Esophagus squamous epithelium (tissue), 5 donors: ENCODE results near the gene DDX46. TPM values are rescaled to one million over a fixed set of nuclear protein-coding genes. Genes with fewer than 3 reads are reported as not detected.

Source experiments
- DNase-seq: peaks from one replicate; lab custom pipeline; 2025; lab: John Stamatoyannopoulos, UW
- H3K27ac ChIP-seq, 4 donors: fragments of 200-600 bp; sonication (generic); one replicate each; pipeline ENCODE4 v1.5.1; 2016 to 2019; ENCODE audit warnings: mild to moderate bottlenecking in 1 of 4
- H3K27me3 ChIP-seq, 4 donors: fragments of 200-600 bp; sonication (generic); 1 replicate in 3 of 4; 2 replicates in 1 of 4; pipeline versions ENCODE4 v1.5.1 to v1.6.0; 2017 to 2021; ENCODE audit warnings: antibody characterized with exemption in 1 of 4
- H3K36me3 ChIP-seq, 3 donors: fragments of 200-600 bp; sonication (generic); one replicate each; pipeline ENCODE4 v1.5.1; 2016 to 2019
- H3K4me1 ChIP-seq, 3 donors: fragments of 200-600 bp; sonication (generic); one replicate each; pipeline ENCODE4 v1.5.1; 2017 to 2019
- H3K4me3 ChIP-seq, 4 donors: fragments of 200-600 bp; sonication (generic); 1 replicate in 3 of 4; 2 replicates in 1 of 4; pipeline ENCODE4 v1.5.1; 2016 to 2019; ENCODE audit warnings: mild to moderate bottlenecking in 2 of 4, moderate library complexity in 1 of 4
- H3K9me3 ChIP-seq, 3 donors: fragments of 200-600 bp; sonication (generic); one replicate each; pipeline ENCODE4 v1.5.1; 2016 to 2019
- CTCF ChIP-seq, 6 experiments: fragments of 450-650 bp in 4 of 6; fragments of 200-600 bp in 2 of 6; sonication (generic) in 2 of 6; IDR thresholded peaks; one replicate each; pipeline ENCODE4 v1.5.1; 2016 to 2019; ENCODE audit warnings: antibody characterized with exemption in 6 of 6, mild to moderate bottlenecking in 4 of 6, moderate library complexity in 4 of 6
- POLR2A ChIP-seq, 4 donors: fragments of 450-650 bp; IDR thresholded peaks; one replicate each; pipeline ENCODE4 v1.6.1; 2017; ENCODE audit warnings: antibody characterized with exemption in 4 of 4, mild to moderate bottlenecking in 4 of 4, moderate library complexity in 3 of 4
- WGBS, 2 donors: methylation state at CpG; one replicate each; pipeline ENCODE4 v1.1.5; 2018; 5-methylcytosine and 5-hydroxymethylcytosine counted together
- intact Hi-C: fragments of 100-400 bp; cut with DNase I; formaldehyde crosslinking; loops from one replicate; pipeline ENCODE4 v1.15.0; 2022
- total RNA-seq, 4 donors: library from RNA; depleted of rRNA; stranded (reverse); fragments of >200 nt; gene quantifications; one replicate each; pipeline ENCODE4 v1.1.0, GENCODE V29; 2016
- donor health status: DM: yes; HTN: yes; CAD: no.

DDX46 gene
- total RNA-seq, 4 donors from 2014 or later, result 19.6 to 39.9 (median 30.6) TPM

DNA sequence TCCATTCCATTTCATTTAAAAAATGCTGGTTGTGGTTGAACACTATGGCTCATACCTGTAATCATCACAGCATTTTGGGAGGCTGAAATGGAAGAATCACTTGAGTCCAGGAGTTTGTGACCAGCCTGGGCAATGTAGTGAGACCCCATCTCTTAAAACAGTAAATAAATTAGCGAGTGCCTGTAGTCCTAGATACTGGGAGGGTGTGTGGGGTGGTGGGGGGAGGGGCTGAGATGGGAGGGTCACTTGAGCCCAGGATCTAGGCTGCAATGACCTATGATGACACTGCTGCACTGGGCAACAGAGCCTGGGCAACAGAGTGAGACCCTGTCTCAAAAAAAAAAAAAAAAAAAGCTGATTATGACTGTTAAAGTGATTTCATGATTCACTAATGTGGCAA lies 29.1 kb downstream of the DDX46 start:
- H3K36me3 ChIP-seq, result peaks cover 0 to 98% (median 39%) of the 10 kb centered on the region in 3 donors
- no peak for DNase-seq
- no peaks in the 10 kb centered on the region for H3K4me1 ChIP-seq
- H3K9me3 ChIP-seq, result no peaks in the 10 kb centered on the region
- intact Hi-C loops, result no loop called here
- no peak overlapping the region for H3K4me3 ChIP-seq
- WGBS, 2 donors, result 89% methylated on average over 1 of the region's 1 CpG; no CpG with 5 or more reads in 1 of the 2 donors
- no peak overlapping the region for H3K27ac ChIP-seq
- no peaks in the 10 kb centered on the region for H3K27me3 ChIP-seq
- TF ChIP-seq POLR2A (IDR thresholded peaks at IDR 0.05) (no peak), CTCF (IDR thresholded peaks at IDR 0.05) (no peak)

- 93 to 100% methylated on average over 2 of the region's 2 CpGs for WGBS, 2 donors
- intact Hi-C loops, result no loop called here
- H3K36me3 ChIP-seq, result peaks cover 8 to 98% (median 57%) of the 10 kb centered on the region in 3 donors
- H3K4me1 ChIP-seq, result no peaks in the 10 kb centered on the region
- no peak for DNase-seq
- no peak for TF ChIP-seq CTCF (IDR thresholded peaks at IDR 0.05)
- no peak for TF ChIP-seq POLR2A (IDR thresholded peaks at IDR 0.05)
- H3K27me3 ChIP-seq, result no peaks in the 10 kb centered on the region
- H3K27ac ChIP-seq, result no peak overlapping the region
- no peak overlapping the region for H3K4me3 ChIP-seq
- H3K9me3 ChIP-seq, result no peaks in the 10 kb centered on the region
These were observed 33.0 kb downstream of the DDX46 start for GRCh38 chr5:134791580-134791979.

DNA sequence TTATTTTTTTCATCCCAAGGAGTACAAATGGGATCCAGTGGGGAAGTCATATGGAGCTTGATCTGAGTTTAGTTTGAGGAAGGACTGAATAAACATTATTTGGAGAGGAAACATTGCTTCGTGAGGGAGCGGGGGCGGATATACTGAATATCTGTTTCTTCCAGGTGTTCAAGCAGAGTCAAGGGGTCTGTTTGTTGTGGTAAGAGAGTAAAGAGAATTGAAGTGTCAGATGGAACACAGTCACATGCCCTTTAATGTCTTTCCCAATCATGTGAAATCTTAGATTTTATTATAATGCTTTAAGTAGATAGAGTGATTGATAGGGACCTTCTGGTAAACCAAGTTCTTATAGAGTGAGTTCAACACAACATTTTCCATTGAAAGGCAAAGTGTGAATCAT lies 33.7 kb downstream of the DDX46 start:
- WGBS, 2 donors, result 90 to 93% methylated on average over 3 of the region's 3 CpGs
- H3K4me3 ChIP-seq, result no peak overlapping the region
- DNase-seq, result no peak
- intact Hi-C loops, result no loop called here
- TF ChIP-seq CTCF (IDR thresholded peaks at IDR 0.05), result no peak
- TF ChIP-seq POLR2A (IDR thresholded peaks at IDR 0.05), result no peak
- peaks cover 8 to 98% (median 60%) of the 10 kb centered on the region in 3 donors for H3K36me3 ChIP-seq
- no peaks in the 10 kb centered on the region for H3K9me3 ChIP-seq
- H3K4me1 ChIP-seq, result no peaks in the 10 kb centered on the region
- H3K27me3 ChIP-seq, result no peaks in the 10 kb centered on the region
- no peak overlapping the region for H3K27ac ChIP-seq

DNA sequence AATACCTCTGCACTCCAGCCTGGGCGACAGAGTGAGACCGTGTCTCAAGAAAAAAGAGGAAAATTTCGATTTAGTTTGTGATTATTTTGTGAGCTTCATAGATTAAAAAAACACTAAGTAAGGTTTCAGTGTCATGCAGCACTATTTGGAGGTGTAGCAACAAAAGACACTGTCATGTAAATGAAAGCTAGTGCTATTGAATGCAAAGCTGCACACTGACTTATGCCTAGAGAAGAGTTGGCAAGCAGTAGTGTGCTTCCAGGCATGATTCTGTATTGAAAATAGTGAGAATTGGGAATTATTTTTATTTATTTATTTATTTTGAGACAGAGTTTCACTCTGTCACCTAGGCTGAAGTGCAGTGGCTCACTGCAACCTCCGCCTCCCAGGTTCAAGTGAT lies 34.5 kb downstream of the DDX46 start:
- 92 to 94% methylated on average over 4 of the region's 4 CpGs for WGBS, 2 donors
- H3K36me3 ChIP-seq, result peaks cover 8 to 100% (median 65%) of the 10 kb centered on the region in 3 donors

DNA sequence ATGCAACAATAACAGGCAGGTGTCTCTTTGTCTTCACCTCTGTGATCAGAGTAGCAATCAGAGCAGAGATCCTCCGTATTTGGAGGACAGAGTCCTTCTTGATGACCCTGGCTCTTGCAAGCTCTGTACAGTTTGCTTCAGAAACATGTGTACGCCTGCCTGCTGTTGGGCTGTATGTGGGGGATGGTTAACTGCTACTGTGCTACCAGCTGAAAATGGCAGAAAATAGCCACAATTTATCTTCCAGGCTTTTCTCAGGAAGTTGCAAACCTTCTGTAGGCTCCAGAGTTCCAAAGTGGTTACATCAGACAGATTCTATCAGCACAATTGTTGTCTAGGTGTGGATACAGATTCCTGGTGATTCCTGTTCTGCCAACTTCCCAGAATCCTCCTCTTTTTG lies 35.5 kb downstream of the DDX46 start:
- H3K27me3 ChIP-seq, result no peaks in the 10 kb centered on the region
- TF ChIP-seq POLR2A (IDR thresholded peaks at IDR 0.05) (no peak), CTCF (IDR thresholded peaks at IDR 0.05) (no peak)
- peaks cover 8 to 100% (median 60%) of the 10 kb centered on the region in 3 donors for H3K36me3 ChIP-seq
- 83 to 86% methylated on average over 2 of the region's 2 CpGs for WGBS, 2 donors
- no peak for DNase-seq
- H3K9me3 ChIP-seq, result no peaks in the 10 kb centered on the region
- intact Hi-C loops, result no loop called here
- no peak overlapping the region for H3K27ac ChIP-seq
- H3K4me3 ChIP-seq, result no peak overlapping the region
- H3K4me1 ChIP-seq, result no peaks in the 10 kb centered on the region

More for the DNA sequence above, 34.5 kb downstream of the DDX46 start:
- no peak overlapping the region for H3K27ac ChIP-seq
- intact Hi-C loops, result no loop called here
- no peaks in the 10 kb centered on the region for H3K27me3 ChIP-seq
- no peaks in the 10 kb centered on the region for H3K4me1 ChIP-seq
- H3K9me3 ChIP-seq, result no peaks in the 10 kb centered on the region
- H3K4me3 ChIP-seq, result no peak overlapping the region
- DNase-seq, result no peak
- TF ChIP-seq CTCF (IDR thresholded peaks at IDR 0.05) (no peak), POLR2A (IDR thresholded peaks at IDR 0.05) (no peak)
